HepG2 (cell line): ENCODE data around the gene CPNE5. TPM values are rescaled to one million over a fixed set of nuclear protein-coding genes. Genes with fewer than 3 reads are reported as not detected.

ENCODE experiments used
- ARID4A ChIP-seq: sonication (generic); formaldehyde crosslinking; IDR thresholded peaks from 2 replicates; pipeline ENCODE4 v1.5.0; 2020; ENCODE audit warnings: mild to moderate bottlenecking, missing genetic modification reagents, borderline replicate concordance
- ARID5B ChIP-seq: IDR thresholded peaks from 2 replicates; pipeline ENCODE4 v1.4.0; 2020; ENCODE audit warnings: mild to moderate bottlenecking, missing genetic modification reagents
- GATA4 ChIP-seq: sonication (generic); IDR thresholded peaks from 2 replicates; pipeline ENCODE4 v1.6.1; 2016; ENCODE audit warnings: antibody characterized with exemption, low read depth, borderline replicate concordance
- HOXA5 ChIP-seq: sonication (generic); formaldehyde crosslinking; IDR thresholded peaks from 2 replicates; pipeline ENCODE4 v1.4.0; 2020; ENCODE audit warnings: missing genetic modification reagents
- LCORL ChIP-seq, 2 experiments: fragments of 450-650 bp in 1 of 2; sonication (generic) in 1 of 2; formaldehyde crosslinking in 1 of 2; IDR thresholded peaks; 2 replicates each; pipeline versions ENCODE4 v1.5.0 to v1.6.1; 2017 to 2020; ENCODE audit warnings: antibody characterized with exemption in 1 of 2, missing genetic modification reagents in 1 of 2
- MIXL1 ChIP-seq: IDR thresholded peaks from 2 replicates; pipeline ENCODE4 v1.6.1; 2016
- SMC3 ChIP-seq: IDR thresholded peaks from 2 replicates; pipeline ENCODE4 v1.6.1; 2011; ENCODE audit warnings: low read length, improper control_type of control experiment
- SPEN ChIP-seq: sonication (generic); formaldehyde crosslinking; IDR thresholded peaks from 2 replicates; pipeline ENCODE4 v1.5.1; 2020; ENCODE audit warnings: low read depth, mild to moderate bottlenecking, missing genetic modification reagents
- THRA ChIP-seq: sonication (generic); formaldehyde crosslinking; IDR thresholded peaks from 2 replicates; pipeline ENCODE4 v1.4.0; 2020; ENCODE audit warnings: missing genetic modification reagents, borderline replicate concordance
- XRCC5 ChIP-seq: fragments of 200-400 bp; formaldehyde crosslinking; optimal IDR thresholded peaks from 2 replicates; pipeline ENCODE3; 2017; ENCODE audit warnings: mild to moderate bottlenecking, low read length
- ZBED4 ChIP-seq: sonication (generic); formaldehyde crosslinking; IDR thresholded peaks from 2 replicates; pipeline ENCODE4 v1.4.0; 2020; ENCODE audit warnings: missing genetic modification reagents, borderline replicate concordance
- ZNF441 ChIP-seq: sonication (generic); formaldehyde crosslinking; IDR thresholded peaks from 2 replicates; pipeline ENCODE4 v1.7.0; 2021; ENCODE audit warnings: missing genetic modification reagents, borderline replicate concordance
- ZNF607 ChIP-seq: sonication (generic); formaldehyde crosslinking; IDR thresholded peaks from 2 replicates; pipeline ENCODE4 v1.5.1; 2020; ENCODE audit warnings: missing genetic modification reagents, mild to moderate bottlenecking, borderline replicate concordance
- ZNF629 ChIP-seq: sonication (generic); formaldehyde crosslinking; conservative IDR thresholded peaks from 2 replicates; pipeline ENCODE4 v1.5.0; 2020; ENCODE audit warnings: missing genetic modification reagents
- polyA plus RNA-seq, 8 experiments: library from polyadenylated mRNA; depleted of rRNA in 3 of 8; stranded (reverse) in 7 of 8; unstranded in 1 of 8; fragments of >200 nt; fragmentation: Illumina TruSeq in 4 of 8; extraction: Trizol in 4 of 8; gene quantifications; 2 replicates each; pipeline versions ENCODE4 v1.2.1 to v1.2.3, GENCODE V29; 2011 to 2016; ENCODE audit warnings: low read depth in 4 of 8, missing spikeins in 1 of 8, mixed read lengths in 1 of 8; ENCODE audit not compliant: insufficient read depth in 1 of 8
- total RNA-seq, 5 experiments: library from RNA; depleted of rRNA; stranded (reverse); fragments of >200 nt; fragmentation: Illumina TruSeq; extraction: Trizol; gene quantifications; 2 replicates each; pipeline ENCODE4 v1.2.3, GENCODE V29; 2016; ENCODE audit warnings: low read depth in 1 of 5

CPNE5 gene
- total and polyA plus RNA-seq, 2 of the 13 experiments (the other 11 are each of a cell fraction or from before 2014, with no cell fraction given), result 0.16 TPM; not detected in 1

GRCh38 chr6:36724514-36725390, 114.5 kb downstream of the CPNE5 start (continued):
- TF ChIP-seq ARID4A (CRISPR knock-in tag) (peak; percentile 22; the same call in 1 of the 2 replicates), ARID5B (CRISPR knock-in tag) (peak; percentile 28; the same call in 1 of the 2 replicates), HOXA5 (CRISPR knock-in tag) (0 out of 2 replicates have a peak, but pooled peaks have one; percentile 5), ZNF441 (CRISPR knock-in tag) (no peak), THRA (CRISPR knock-in tag) (0 out of 2 replicates have a peak, but pooled peaks have one; percentile 35), ZBED4 (CRISPR knock-in tag) (peak; percentile 46; the same call in 1 of the 2 replicates), ZNF607 (0 out of 2 replicates have a peak, but pooled peaks have one; percentile 34), XRCC5 (no peak), ZNF629 (peak; percentile 54; the same call in 1 of the 2 replicates), SPEN (CRISPR knock-in tag) (no peak), SMC3 (peak; percentile 96), LCORL (IDR thresholded peaks at IDR 0.05) (no peak), LCORL (CRISPR knock-in tag; IDR thresholded peaks at IDR 0.05) (peak; percentile 45; the same call in 1 of the 2 replicates), MIXL1 (CRISPR knock-in tag) (0 out of 2 replicates have a peak, but pooled peaks have one; percentile 27), GATA4 (no peak)
